ENCODE results near the gene TUB.

DNA sequence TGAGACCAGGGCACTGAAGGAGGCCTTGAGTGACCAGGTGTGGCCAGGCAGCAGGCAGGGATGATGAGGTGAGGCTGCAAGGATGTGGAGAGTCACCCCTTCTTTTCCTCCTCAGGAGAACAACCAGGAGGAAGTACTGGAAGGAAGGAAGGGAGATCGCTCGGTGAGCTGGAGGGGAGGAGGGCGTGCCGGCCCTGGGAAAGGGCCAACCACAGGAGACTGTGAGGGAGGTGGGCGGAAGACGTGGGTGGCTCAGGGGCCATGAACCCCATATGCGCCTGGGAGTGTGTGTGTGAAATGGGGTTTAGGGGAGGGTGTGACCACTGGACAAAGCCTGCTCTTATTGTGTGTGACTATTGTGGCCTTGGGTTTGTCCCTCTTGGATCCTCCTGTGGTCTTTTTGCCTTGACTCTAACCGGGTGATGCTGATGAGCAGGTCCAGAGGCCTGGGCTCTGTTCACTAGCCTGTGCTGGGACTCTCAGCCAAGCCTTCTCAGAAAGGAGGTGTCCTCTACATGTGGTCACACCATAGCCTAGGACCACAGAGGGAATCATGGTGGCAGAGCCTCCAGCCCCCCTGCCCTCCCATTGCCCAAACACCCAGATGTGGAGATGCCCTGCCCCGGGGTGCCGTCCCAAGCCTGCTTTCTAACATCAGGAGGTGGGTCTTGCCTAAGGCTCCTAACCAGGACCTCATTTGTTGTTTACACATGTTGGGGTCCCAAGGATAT lies 41.3 kb upstream of the TUB start:
- TF ChIP-seq CTCF (conservative IDR thresholded peaks at IDR 0.05; ENCODE audit: low read depth, low read length): no peak
- TF ChIP-seq EZH2 (IDR thresholded peaks at IDR 0.05; ENCODE audit: borderline replicate concordance, low read depth, low read length, poor library complexity, severe bottlenecking): no peak

Data from A673 (cell line).